HG02885 (cell line): ENCODE results near the gene EEIG1.

Source experiments
- ATAC-seq: cut with Tn5 transposase; IDR thresholded peaks from one replicate; pipeline ENCODE4 v1.9.1; 2021; ENCODE audit warnings: mild to moderate bottlenecking; ENCODE audit not compliant: unreplicated experiment, poor library complexity

Gene EEIG1

GRCh38 chr9:128001779-128002298 is 21.1 kb upstream of the EEIG1 start:
- no peak for ATAC-seq

GRCh38 chr9:128001151-128001778 is 20.5 kb upstream of the EEIG1 start:
- ATAC-seq, result no peak

- ATAC-seq, result no peak
Observed at GRCh38 chr9:127999461-127999860, 18.7 kb upstream of the EEIG1 start.

DNA sequence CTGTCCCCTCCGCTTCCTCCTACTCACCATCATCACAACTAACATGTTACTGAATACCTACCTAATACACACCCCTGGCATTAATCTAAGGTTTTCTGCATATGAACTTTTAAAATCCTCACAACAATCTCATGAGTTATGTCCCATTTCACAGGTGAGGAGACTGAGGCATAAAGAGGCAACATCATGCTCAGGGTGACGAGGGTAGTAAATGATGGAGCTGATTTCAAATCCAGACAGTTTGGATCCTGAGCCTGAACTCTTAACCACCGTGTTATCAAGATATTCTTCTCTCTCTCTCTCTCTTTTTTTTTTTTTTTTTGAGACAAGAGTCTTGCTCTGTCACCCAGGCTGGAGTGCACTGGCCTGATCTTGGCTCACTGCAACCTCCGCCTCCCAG is 12.9 kb upstream of the EEIG1 start:
- no peak for ATAC-seq

- no peak for ATAC-seq
Observed at GRCh38 chr9:127991757-127992274, 11.0 kb upstream of the EEIG1 start.

GRCh38 chr9:127991017-127991756 is 10.4 kb upstream of the EEIG1 start:
- ATAC-seq, result no peak

DNA sequence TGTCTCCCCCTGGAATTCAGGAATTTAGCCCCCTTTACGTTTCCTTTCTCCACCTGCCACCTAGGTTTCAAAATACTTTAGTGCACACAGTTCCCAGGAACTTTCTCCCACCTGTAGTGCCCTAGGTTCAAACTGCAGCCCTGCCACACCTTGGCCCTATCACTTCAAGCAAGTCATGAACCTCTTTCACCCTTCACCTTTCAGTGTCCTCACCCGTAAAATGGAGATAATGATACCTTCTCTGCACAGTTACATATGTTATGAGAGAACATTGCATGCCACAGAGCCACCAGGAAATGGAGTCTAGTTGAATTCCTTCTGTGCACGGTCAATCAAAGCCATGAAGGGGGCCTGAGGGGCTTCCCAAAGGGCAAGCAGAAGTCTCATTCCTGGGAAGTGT is 9.8 kb upstream of the EEIG1 start:
- no peak for ATAC-seq

GRCh38 chr9:127989094-127989493 is 8.3 kb upstream of the EEIG1 start:
- no peak for ATAC-seq

DNA sequence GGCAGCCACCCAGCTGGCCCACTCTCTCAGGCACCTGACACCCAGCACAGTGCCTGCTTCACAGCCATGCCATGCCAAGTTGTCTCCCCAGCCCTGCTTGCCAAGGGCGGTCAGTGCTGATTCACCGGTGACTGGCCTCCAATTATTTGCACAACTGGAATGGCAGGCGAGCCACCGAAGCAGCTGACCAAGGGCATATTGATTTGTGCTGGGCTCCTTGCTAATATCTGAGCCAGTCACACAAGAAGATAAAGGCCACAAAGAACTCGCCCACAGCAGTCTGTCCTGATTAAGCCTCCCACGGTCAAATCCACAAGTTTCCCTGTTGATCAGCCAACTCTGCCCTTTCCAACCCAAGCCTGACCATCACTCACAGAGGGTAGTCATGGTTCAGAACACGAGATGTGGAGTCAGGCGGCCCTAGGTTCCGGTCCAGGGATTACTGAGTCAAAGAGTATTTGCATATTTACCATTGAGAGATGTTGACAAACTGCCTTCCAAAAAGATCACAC is 6.4 kb upstream of the EEIG1 start:
- no peak for ATAC-seq

GRCh38 chr9:127985011-127985410 is 4.2 kb upstream of the EEIG1 start:
- no peak for ATAC-seq

- peak; percentile 31 for ATAC-seq
Observed at GRCh38 chr9:127983847-127984289, 3.1 kb upstream of the EEIG1 start.

- no peak for ATAC-seq
Observed at GRCh38 chr9:127982912-127983311, 2.1 kb upstream of the EEIG1 start.

GRCh38 chr9:127981559-127982121 is 851 bp upstream of the EEIG1 start:
- no peak for ATAC-seq

DNA sequence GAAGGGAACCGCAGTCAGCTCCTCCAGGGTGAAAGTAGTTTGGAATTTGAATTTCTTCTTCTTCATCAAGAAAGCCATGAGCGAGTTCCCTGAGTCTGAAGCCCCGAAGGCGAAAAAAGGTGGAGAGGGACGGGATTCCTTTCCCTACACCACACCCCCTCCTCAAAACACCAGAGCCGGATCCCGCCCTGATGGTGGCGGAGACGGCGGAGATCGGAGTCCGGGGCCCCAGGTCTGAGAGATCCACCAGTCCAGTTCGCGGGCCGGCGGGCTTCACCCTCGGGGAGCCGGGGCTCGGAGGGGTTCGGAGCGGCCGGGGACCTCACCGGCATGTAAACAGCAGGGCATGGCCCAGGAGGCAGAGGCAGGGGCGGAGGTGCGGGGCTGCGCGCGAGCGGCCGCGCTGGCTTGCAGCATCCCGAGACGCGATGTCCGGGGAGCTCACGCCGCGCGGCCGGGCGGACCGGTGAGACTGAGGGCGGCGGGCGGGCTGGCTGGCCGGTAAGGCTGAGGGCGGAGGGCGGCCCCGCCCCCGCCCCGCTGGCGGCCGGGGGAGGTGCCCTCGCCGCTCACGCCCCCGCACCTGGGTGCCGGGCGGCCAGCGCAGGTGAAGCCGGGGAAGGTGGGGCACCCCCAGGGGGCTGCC is 606 bp downstream of the EEIG1 start:
- ATAC-seq, result peak; percentile 37

GRCh38 chr9:127979333-127980059 is 1.3 kb downstream of the EEIG1 start:
- no peak for ATAC-seq

- ATAC-seq, result no peak
Observed at GRCh38 chr9:127979015-127979332, 1.8 kb downstream of the EEIG1 start.

- no peak for ATAC-seq
Observed at GRCh38 chr9:127977884-127978647, 2.7 kb downstream of the EEIG1 start.

DNA sequence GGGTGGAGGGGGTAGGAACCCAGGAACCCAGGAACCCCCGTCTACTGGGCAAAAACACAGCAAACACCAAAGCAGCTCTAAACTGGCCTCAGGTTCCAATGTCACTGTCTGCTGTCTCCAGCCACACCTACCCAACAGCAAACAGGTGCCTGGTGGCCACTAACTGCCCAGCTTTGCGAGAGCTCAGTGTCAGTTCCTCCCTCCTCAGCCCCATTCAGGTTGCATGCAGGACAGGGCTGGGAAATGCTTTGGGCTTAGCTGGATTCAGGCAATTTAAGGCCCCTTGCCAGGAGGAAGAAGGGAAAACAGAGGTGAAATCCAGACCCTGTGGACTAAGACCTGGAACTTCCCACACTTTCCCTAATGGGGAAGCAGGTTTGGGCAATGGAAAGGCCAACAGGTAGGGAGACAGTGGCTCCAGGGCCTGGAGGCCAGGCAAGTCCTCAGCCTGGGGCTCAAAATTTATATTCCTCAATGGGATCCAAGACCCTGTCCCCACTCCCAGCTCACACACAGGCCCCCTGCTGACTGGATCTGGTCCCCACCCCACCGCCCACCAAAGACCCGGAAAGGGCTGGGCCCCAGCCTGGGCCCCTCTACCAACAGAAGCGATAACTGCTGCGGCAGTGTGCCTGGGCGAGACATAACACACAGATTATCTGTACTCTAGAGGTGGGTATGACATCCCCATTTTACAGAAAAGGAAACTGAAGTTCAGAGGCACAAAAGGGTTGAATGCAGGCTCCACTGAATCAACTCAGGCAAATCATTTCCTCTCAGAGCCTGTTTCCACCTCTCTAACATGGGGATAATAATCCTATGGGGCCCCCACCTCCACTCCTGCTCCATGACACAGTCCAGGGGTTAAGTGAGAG is 3.5 kb downstream of the EEIG1 start:
- no peak for ATAC-seq
